NCI-H2227 (cell line): ENCODE data around the gene GFOD2.

Experiments used
- DNase-seq: peaks from one replicate; lab custom pipeline; 2025; ENCODE audit not compliant: unreplicated experiment; lab: John Stamatoyannopoulos, UW

GFOD2 gene

GRCh38 chr16:67673712-67674580 lies 45.2 kb downstream of the GFOD2 start:
- DNase-seq: no peak

GRCh38 chr16:67672739-67673662 lies 46.1 kb downstream of the GFOD2 start:
- DNase-seq: peak; percentile 63

- no peak for DNase-seq
Measured at GRCh38 chr16:67672306-67672705, 46.8 kb downstream of the GFOD2 start.

DNA sequence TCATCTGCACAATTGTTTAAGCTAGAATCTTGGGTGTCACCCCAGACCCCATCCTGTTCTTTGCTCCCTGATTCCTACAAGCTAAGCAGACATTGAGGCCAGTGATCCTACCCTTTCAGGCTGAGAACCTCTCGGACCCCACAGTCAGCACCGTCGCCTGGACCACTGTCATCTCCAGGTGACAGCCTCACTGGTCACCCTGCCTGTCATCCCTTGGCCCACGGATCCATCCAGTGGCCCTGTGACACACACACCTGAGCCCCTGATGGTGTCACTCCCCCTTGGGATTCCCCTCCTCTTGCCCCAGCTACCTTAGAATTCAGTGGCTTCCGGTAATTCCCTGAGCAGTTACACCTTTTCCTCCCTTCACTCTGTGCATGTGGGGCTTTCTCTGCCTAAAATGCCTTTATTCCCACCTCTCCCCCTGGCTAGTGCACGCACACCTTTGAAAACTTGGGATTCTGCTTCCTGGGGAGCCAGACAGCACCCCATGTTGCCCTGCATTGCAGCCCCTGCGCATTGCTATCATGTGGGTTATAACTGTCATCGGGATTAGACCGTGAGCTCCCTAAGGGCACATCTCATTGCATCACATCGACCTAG lies 49.5 kb downstream of the GFOD2 start:
- DNase-seq: no peak

DNA sequence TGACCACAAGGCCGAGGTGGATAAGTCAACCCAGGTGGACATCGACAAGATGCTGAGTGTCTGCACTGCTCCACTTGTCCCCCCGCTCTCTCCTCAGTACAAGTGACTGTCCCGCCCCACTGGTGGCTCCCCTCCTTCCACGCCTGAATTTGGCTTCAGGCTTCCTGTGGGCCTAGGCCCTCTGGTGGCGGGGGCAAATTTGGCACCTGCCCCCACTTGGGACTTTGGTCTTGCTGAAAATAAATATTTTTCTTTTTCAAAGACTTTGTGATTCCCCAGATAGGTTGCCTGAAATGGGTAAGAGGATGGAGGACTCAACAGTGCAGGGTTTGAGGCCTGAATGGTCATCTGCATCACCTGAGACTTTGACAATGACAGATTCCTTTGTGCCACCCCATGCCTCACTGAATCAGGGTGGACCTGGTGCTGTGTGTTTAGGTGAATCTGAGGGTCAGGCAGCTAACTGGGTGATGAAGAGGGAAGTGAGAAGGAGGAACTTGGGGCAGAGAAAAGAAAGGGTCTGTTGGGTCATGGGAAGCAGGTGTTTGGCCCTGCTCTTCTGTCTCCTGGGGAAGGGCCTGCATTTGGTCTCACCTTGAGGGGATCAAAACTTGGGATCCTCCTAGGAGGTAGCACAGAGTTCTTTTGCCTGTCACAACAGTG lies 50.5 kb downstream of the GFOD2 start:
- DNase-seq: no peak

DNA sequence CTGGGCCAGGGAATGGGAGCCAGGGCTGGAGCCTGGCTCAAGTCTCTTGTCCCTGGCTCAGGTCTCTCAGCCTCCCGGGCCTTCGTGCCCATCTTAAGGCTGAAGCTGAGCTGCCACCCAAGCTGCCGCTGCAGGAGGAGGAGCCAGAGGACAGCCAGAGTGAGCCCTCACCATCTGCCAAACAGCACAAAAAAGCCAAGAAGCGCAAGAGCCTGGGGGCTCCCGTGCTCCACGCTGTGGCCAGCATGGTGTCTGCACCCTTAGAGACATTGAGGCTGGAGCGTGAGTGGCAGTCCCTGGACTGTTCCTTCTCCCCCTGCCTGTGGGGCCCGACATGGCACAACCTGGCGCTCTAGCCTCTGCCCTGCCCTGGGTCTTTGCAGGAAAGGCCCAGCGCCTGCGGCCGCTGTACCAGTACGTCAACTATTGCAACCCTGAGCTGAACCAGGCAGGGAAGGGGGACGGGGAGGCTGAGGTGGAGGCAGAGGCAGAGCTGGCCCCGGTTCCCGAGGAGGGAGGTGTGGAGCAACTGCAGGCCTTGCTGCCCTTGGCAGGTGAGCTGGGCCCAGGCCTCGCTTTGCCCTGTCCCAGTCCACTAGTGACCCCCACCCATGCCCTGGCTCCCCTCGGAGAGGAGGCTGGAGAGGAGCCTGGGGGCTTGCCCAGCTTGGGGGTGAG lies 51.2 kb downstream of the GFOD2 start:
- DNase-seq: peak; percentile 86

DNA sequence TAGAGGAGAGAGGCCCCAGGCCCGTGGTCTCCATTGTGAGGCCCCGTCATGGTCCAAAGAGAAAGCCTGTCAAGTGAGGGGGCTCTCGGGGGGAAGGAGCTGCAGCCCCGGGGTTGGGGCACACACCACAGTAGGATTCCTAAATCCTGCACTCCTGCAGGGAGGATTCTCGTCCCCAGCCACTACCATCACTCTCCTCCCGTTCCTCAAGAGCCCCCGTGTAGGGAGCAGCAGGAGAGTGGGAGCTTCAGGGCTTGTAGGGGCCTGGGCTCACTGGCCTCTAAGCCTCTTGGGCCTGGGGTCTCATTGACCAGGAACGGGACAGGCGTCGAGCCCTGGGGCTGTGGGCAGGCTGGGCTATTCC lies 51.7 kb downstream of the GFOD2 start:
- DNase-seq: no peak

DNA sequence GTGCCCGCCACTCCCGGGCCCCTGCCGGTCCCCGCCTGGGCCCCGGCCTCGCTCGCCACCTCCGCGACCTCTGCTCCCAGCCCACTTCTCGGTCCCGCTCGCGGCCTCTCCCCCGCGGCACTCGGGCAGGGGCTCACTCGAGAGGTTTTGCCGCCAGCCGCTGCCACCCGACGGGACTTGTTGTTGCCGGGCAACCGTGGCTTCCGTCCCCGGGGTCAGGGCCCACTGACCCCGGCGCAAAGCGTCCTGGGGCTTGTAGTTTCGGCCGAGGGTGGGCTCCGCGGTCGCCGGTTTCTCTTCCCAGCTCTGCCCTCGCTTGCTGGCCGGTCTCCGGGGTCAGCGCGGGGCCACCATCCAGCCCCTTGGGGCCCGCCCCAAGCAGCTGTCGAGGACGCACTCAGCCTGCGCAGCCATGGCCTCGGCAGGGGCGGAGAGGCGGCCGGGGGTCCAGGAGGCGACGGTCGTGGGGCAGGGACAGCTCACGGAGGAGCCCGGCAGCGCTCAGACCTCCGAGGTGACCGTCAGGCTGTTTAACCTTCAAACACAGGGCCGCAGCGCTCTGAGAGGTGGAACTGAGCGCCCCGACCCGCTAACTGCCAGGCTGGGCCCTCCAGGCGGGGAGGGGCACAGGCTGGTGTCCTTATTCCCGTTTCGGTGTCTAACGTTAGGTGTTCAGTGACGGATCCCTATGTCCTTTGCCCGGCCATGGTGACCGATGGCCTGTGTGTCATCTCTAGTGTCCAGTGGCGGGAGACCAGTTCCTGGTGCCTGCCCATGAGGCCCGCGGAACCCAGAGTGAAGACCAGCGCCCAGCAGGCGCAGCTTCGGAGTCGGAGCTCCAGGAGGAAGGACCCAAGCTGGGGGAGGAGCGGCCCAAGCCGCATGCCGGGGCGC lies 52.3 kb downstream of the GFOD2 start, which contains the start of the genes C16orf86 and ENKD1:
Gene C16orf86 (plus strand): TSS at position 256 of the 894 bp plus-strand sequence. CDS start 157 bp downstream, at position 413.
Gene ENKD1 (minus strand): TSS at position 192 of the 894 bp plus-strand sequence. CDS start 308 bp downstream, outside the sequence.
- DNase-seq: peak; percentile 85

- peak; percentile 44 for DNase-seq
Measured at GRCh38 chr16:67666032-67666551, 53.0 kb downstream of the GFOD2 start.

DNA sequence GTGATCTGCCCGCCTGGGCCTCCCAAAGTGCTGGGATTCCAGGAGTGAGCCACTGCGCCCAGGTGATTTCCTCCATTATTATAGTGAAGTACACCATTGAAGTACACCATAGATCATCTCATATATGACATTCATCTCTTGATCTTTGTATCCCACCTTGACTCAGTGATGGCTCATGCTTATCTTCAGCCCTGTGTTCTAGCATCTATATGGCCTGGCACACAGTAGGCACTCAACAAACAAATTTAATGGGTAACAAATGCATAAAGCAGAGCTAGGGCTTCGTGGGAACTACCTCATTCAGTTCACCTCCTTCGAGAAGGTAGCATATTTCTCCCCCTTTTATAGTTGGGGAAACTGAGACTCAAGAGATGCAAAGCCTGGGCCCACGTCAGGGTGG lies 53.5 kb downstream of the GFOD2 start:
- DNase-seq: no peak

DNA sequence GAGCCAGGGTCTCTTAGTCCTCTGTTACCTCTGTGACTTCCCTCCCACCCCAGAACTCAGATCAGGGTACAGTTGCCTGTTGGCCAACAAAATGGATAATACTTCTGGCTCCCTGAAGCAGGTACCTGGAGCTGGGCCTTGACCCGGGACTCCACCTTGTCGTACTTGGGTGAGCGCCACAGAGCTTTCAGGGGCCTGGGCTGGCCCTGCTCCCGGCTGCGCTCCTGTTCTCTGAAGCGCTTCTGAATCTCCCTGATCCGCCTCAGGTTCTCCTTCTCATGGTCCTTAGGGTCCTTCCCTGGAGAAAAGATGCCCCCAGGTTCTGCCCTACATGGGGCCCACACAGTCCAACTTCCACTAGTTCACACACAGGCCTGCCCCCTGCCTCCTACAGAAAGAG lies 54.2 kb downstream of the GFOD2 start:
- no peak for DNase-seq

GRCh38 chr16:67664258-67664657 lies 54.9 kb downstream of the GFOD2 start:
- DNase-seq: no peak

GRCh38 chr16:67663877-67664222 lies 55.3 kb downstream of the GFOD2 start:
- DNase-seq: no peak

DNA sequence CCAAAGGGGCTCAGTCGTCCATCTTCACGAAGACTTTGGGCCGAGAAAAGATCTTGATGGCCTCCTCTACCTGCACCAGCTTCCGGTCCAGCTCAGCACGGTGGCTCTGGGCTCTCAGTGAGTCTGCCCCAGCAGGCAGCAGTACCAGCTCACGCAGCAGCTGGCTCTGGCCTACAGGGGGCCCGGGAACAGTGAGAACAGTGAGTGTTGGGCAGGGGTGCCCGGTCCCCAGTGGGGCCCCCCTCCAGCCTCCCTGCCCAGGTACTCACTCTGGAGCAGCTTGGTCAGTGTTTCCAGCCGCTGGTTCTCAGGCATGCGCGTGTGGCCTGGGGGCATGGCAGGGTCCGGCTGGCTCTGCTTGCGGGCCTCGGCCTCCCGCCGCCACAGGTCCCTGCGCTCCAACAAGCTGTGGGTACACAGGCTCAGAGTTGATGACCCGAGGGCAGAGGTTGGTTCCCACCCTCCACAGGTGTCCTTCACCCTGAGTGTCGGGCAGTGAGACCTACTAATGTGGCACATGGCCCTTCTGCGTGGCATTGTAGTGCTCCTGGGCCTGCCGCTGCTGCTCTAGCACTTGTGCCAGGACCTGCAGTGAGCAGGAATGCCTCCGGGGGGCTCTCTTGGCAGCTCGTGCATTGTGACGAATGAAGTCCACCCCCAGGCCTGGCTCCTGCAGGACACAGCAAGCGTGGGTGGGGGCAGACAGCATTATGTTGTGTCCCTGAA lies 55.8 kb downstream of the GFOD2 start:
- DNase-seq: peak; percentile 16

GRCh38 chr16:67662653-67663010 lies 56.5 kb downstream of the GFOD2 start:
- DNase-seq: no peak

- DNase-seq: no peak
Measured at GRCh38 chr16:67661886-67662652, 57.0 kb downstream of the GFOD2 start.

- DNase-seq: peak; percentile 67
Measured at GRCh38 chr16:67661101-67661761, 57.9 kb downstream of the GFOD2 start.
